ENCODE data around the gene FFAR2.

DNA sequence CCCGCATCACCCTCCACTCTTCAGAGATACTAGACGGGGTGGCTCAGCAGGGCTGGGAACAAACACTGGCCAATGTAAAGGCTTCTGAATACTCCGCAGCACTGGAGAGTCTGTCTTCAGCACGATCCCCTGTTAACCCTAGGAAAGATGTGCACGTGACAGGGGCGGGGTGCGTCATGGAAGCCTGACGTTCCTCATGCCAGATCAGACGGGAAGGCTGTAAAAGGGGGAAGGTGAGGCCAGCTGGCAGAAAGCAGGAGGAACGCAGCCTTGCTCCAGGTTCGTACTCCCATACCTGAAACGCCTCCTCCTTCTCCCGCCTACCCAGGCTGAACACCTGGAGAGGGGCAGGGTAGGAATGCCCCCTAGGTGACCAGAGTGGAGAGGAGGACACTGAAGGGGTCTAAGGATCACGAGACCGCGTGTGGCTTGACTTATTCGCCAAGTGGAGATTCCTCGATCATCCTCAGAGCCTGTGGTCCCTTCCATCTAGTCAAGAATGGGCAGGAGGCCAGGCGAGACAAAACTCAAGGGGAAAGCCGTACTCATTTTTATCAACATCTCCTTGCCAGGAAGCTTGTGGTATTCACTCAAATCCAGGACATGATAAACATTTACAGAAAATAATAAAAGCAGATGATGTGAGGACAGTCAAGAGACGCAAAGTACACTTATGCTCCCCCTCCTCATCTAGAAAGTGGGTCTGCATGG lies 18.2 kb upstream of the FFAR2 start:
- TF ChIP-seq, protein P1, sequence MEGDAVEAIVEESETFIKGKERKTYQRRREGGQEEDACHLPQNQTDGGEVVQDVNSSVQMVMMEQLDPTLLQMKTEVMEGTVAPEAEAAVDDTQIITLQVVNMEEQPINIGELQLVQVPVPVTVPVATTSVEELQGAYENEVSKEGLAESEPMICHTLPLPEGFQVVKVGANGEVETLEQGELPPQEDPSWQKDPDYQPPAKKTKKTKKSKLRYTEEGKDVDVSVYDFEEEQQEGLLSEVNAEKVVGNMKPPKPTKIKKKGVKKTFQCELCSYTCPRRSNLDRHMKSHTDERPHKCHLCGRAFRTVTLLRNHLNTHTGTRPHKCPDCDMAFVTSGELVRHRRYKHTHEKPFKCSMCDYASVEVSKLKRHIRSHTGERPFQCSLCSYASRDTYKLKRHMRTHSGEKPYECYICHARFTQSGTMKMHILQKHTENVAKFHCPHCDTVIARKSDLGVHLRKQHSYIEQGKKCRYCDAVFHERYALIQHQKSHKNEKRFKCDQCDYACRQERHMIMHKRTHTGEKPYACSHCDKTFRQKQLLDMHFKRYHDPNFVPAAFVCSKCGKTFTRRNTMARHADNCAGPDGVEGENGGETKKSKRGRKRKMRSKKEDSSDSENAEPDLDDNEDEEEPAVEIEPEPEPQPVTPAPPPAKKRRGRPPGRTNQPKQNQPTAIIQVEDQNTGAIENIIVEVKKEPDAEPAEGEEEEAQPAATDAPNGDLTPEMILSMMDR (IDR thresholded peaks at IDR 0.05), result no peak
- no peak for TF ChIP-seq POLR2A (IDR thresholded peaks at IDR 0.05)

Measured in breast epithelium (tissue), 3 donors.